ENCODE measurements around the gene RNF157. TPM values are rescaled to one million over a fixed set of nuclear protein-coding genes. Genes with fewer than 3 reads are reported as not detected.

RNF157 gene
- total RNA-seq, 1 experiment from 2014 or later: 0.86 TPM

DNA sequence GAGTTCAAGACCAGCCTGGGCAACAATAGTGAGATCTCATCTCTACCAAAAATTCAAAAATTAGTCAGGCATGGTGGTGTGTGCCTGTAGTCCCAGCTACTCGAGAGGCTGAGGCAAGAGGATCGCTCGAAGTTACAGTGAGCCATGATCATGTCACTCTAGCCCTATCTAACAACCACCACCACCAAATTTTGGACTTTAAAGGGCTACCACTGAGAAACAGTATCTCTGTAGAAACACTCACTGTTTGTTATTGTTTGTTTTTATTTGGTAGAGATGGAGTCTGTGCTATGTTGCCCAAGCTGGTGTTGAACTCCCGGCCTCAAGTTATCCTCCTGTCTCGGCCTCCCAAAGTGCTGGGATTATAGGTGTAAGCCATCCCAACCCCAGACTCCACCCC lies 23.6 kb upstream of the RNF157 start:
- ChIA-PET CTCF (interaction anchor here (2.8 to 3.4 kb wide), 2 partner anchors 16 to 82 kb away, joined by 9 to 34 read pairs; no protein-coding TSS in a partner anchor), POLR2A (interaction anchor here (0.8 to 1.9 kb wide), 3 partner anchors 8 to 142 kb away, joined by 3 to 17 read pairs (median 13); no protein-coding TSS in a partner anchor), RAD21 (ENCODE audit: low non-redundant PET in 1 of 2, low total read pairs in 2 of 2, uncharacterized antibody in 2 of 2, unreplicated experiment in 2 of 2) (no interaction called here)
- no peaks in the 10 kb centered on the region for H3K27me3 ChIP-seq (ENCODE audit: insufficient read depth, low read length)
- peaks cover 24% of the 10 kb centered on the region for H3K79me2 ChIP-seq (ENCODE audit: insufficient read depth, low read length)
- H4K20me1 ChIP-seq (ENCODE audit: insufficient read depth): no peaks in the 10 kb centered on the region
- H3K9me3 ChIP-seq (ENCODE audit: control insufficient read depth in 1 of 2, insufficient read depth in 1 of 2, low read depth in 1 of 2, low read length in 2 of 2): no peaks in the 10 kb centered on the region
- no peaks in the 10 kb centered on the region for H3K9me2 ChIP-seq (ENCODE audit: insufficient read depth)
- H3K36me3 ChIP-seq (ENCODE audit: control insufficient read depth in 1 of 2, insufficient read depth in 2 of 2, low read length in 2 of 2): peaks cover 3 to 6% of the 10 kb centered on the region in 2 experiments; a peak in 2 of 4 replicates
- intact Hi-C loops (cut with micrococcal nuclease): no loop called here
- TF ChIP-seq POLR2AphosphoS5 (IDR thresholded peaks at IDR 0.05; ENCODE audit: low read depth, low read length): no peak
- TF ChIP-seq REST (IDR thresholded peaks at IDR 0.05; ENCODE audit: low read depth): no peak
- TF ChIP-seq, protein P1, sequence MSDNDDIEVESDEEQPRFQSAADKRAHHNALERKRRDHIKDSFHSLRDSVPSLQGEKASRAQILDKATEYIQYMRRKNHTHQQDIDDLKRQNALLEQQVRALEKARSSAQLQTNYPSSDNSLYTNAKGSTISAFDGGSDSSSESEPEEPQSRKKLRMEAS (IDR thresholded peaks at IDR 0.05): no peak
- no peak for TF ChIP-seq POLR2A (IDR thresholded peaks at IDR 0.05; ENCODE audit: borderline replicate concordance, extremely low read depth, insufficient read depth, insufficient read length)
- no peak for TF ChIP-seq TCF7L2 (IDR thresholded peaks at IDR 0.05; ENCODE audit: borderline replicate concordance, extremely low read depth, insufficient read depth, insufficient read length)
- TF ChIP-seq, protein P2, sequence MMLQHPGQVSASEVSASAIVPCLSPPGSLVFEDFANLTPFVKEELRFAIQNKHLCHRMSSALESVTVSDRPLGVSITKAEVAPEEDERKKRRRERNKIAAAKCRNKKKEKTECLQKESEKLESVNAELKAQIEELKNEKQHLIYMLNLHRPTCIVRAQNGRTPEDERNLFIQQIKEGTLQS (IDR thresholded peaks at IDR 0.05): no peak
- no peak for TF ChIP-seq RAD21 (IDR thresholded peaks at IDR 0.05; ENCODE audit: low read depth)
- TF ChIP-seq YY1 (IDR thresholded peaks at IDR 0.05; ENCODE audit: extremely low read depth, insufficient replicate concordance, low read depth, low read length): no peak
- no peak for TF ChIP-seq ELF1 (IDR thresholded peaks at IDR 0.05; ENCODE audit: borderline replicate concordance, low read depth)
- TF ChIP-seq EGR1 (IDR thresholded peaks at IDR 0.05; ENCODE audit: low read depth): no peak
- TF ChIP-seq, protein P3, sequence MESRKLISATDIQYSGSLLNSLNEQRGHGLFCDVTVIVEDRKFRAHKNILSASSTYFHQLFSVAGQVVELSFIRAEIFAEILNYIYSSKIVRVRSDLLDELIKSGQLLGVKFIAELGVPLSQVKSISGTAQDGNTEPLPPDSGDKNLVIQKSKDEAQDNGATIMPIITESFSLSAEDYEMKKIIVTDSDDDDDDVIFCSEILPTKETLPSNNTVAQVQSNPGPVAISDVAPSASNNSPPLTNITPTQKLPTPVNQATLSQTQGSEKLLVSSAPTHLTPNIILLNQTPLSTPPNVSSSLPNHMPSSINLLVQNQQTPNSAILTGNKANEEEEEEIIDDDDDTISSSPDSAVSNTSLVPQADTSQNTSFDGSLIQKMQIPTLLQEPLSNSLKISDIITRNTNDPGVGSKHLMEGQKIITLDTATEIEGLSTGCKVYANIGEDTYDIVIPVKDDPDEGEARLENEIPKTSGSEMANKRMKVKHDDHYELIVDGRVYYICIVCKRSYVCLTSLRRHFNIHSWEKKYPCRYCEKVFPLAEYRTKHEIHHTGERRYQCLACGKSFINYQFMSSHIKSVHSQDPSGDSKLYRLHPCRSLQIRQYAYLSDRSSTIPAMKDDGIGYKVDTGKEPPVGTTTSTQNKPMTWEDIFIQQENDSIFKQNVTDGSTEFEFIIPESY (IDR thresholded peaks at IDR 0.05; ENCODE audit: extremely low read depth, insufficient replicate concordance, low read length): no peak
- no peak for TF ChIP-seq ZFX (IDR thresholded peaks at IDR 0.05)
- no peak for TF ChIP-seq EZH2phosphoT487 (IDR thresholded peaks at IDR 0.05; ENCODE audit: borderline replicate concordance)
- TF ChIP-seq CEBPB (IDR thresholded peaks at IDR 0.05; ENCODE audit: low read depth): no peak
- TF ChIP-seq SRF (IDR thresholded peaks at IDR 0.05; ENCODE audit: low read depth): no peak
- no peak for TF ChIP-seq FOSL1 (IDR thresholded peaks at IDR 0.05; ENCODE audit: low read depth)
- TF ChIP-seq SP1 (IDR thresholded peaks at IDR 0.05; ENCODE audit: low read depth): no peak
- TF ChIP-seq, protein P4, sequence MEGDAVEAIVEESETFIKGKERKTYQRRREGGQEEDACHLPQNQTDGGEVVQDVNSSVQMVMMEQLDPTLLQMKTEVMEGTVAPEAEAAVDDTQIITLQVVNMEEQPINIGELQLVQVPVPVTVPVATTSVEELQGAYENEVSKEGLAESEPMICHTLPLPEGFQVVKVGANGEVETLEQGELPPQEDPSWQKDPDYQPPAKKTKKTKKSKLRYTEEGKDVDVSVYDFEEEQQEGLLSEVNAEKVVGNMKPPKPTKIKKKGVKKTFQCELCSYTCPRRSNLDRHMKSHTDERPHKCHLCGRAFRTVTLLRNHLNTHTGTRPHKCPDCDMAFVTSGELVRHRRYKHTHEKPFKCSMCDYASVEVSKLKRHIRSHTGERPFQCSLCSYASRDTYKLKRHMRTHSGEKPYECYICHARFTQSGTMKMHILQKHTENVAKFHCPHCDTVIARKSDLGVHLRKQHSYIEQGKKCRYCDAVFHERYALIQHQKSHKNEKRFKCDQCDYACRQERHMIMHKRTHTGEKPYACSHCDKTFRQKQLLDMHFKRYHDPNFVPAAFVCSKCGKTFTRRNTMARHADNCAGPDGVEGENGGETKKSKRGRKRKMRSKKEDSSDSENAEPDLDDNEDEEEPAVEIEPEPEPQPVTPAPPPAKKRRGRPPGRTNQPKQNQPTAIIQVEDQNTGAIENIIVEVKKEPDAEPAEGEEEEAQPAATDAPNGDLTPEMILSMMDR (IDR thresholded peaks at IDR 0.05 in 2 of 3, conservative IDR thresholded peaks at IDR 0.05 in 1 of 3; ENCODE audit: borderline replicate concordance in 1 of 3, insufficient read depth in 1 of 3, low read depth in 2 of 3, low read length in 2 of 3): no peak
- no peak for TF ChIP-seq SIN3A (IDR thresholded peaks at IDR 0.05; ENCODE audit: low read depth)
- no peak overlapping the region for H3K9ac ChIP-seq (ENCODE audit: low read length)
- no TSS peak for BruUV-seq (replicated peaks)
- DNase-seq (ENCODE audit: low read depth, low spot score) (no peak), ATAC-seq (no peak)
- peak overlapping the region; percentile 65 for H3K4me2 ChIP-seq (ENCODE audit: low read length)
- peaks cover 27 to 42% of the 10 kb centered on the region in 2 experiments for H3K4me1 ChIP-seq (ENCODE audit: control insufficient read depth in 1 of 2, insufficient read depth in 2 of 2, low read length in 2 of 2)
- H2AFZ ChIP-seq (ENCODE audit: low read depth, low read length, poor library complexity, severe bottlenecking): no peak overlapping the region
- H3K27ac ChIP-seq (ENCODE audit: low read depth, low read length): peak overlapping the region; percentile 5; the same call in 1 of the 2 replicates
- no peak overlapping the region for H3K4me3 ChIP-seq (replicated peaks in 1 of 2; ENCODE audit: low read depth in 1 of 2, low read length in 2 of 2)

Measured in HCT116 (cell line).